ENCODE data around the gene ADGRE3. TPM values are rescaled to one million over a fixed set of nuclear protein-coding genes. Genes with fewer than 3 reads are reported as not detected.

ADGRE3 gene
- not detected in 2 replicates for total RNA-seq

DNA sequence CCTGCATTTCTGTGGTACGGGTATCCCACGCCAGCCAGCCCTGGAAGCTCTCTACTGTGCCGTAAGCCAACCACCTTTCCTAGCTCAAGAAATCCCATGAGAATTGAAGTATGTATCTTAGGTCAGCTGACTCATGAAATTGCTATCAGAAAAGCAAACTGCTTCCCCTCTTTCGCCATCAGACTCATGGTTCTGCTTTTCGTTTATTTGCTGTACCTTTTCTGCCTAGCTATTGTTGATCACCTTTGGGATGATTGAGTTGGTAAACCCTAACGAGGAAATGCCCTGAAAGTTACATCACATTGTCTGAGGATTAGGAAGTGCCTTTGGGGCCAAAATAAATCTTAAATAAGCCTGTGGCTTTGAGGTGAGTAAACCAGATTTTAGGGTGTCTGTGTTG, at the start of gene ADGRE3:
Gene ADGRE3 (minus strand): TSS at position 81 of the 400 bp plus-strand sequence. CDS start 74 bp downstream, at position 7.

GRCh38 chr19:14689598-14690503, 15.2 kb upstream of the ADGRE3 start, which contains the start of gene ZNF333:
Gene ZNF333 (plus strand): TSS chr19:14690048. CDS start chr19:14693492, 3,444 bp downstream.

GRCh38 chr19:14582894-14583340, 91.7 kb downstream of the ADGRE3 start, which contains the start of gene CLEC17A:
Gene CLEC17A (plus strand): TSS chr19:14583084. CDS start chr19:14583161, 77 bp downstream.

GRCh38 chr19:14571695-14572490, 102.8 kb downstream of the ADGRE3 start, which contains the start of gene NDUFB7:
Gene NDUFB7 (minus strand): TSS chr19:14572066. CDS start chr19:14572000, 66 bp downstream.

Other genes starting within 250 kb of the ADGRE3 start
- 93.2 and 107 TPM in 2 replicates for gene PKN1, start 241.5 kb downstream of the ADGRE3 start, total RNA-seq
- 1.0 and 2.5 TPM in 2 replicates for gene PTGER1, start 199.5 kb downstream of the ADGRE3 start, total RNA-seq
- 103 and 111 TPM in 2 replicates for gene GIPC1, start 178.7 kb downstream of the ADGRE3 start, total RNA-seq
- gene DNAJB1, start 156.4 kb downstream of the ADGRE3 start, total RNA-seq = 77.5 and 86.8 TPM in 2 replicates
- 98.9 and 105 TPM in 2 replicates for gene TECR, start 145.2 kb downstream of the ADGRE3 start, total RNA-seq
- 506 and 586 TPM in 2 replicates for gene NDUFB7, start 102.8 kb downstream of the ADGRE3 start, total RNA-seq
- not detected in 2 replicates for gene CLEC17A, start 91.8 kb downstream of the ADGRE3 start, total RNA-seq
- gene ZNF333, start 15.2 kb upstream of the ADGRE3 start, total RNA-seq = 7.6 and 11.7 TPM in 2 replicates
- 1.3 and 1.7 TPM in 2 replicates for gene ADGRE2, start 103.7 kb upstream of the ADGRE3 start, total RNA-seq
- not detected in 2 replicates for gene OR7A5, start 160.3 kb upstream of the ADGRE3 start, total RNA-seq
- not detected in 2 replicates for gene OR7C1, start 160.3 kb upstream of the ADGRE3 start, total RNA-seq
- not detected in 2 replicates for gene OR7A10, start 174.1 kb upstream of the ADGRE3 start, total RNA-seq
- not detected in 2 replicates for gene OR7A17, start 211.3 kb upstream of the ADGRE3 start, total RNA-seq

Measured in bronchus fibroblast of lung (primary cell).